Fibroblast of lung (primary cell): ENCODE results near the gene CLDN9. TPM values are rescaled to one million over a fixed set of nuclear protein-coding genes. Genes with fewer than 3 reads are reported as not detected.

Experiments
- DNase-seq, 2 donors: peaks; one replicate each; pipeline versions ENCODE4 v3.0.0 to v3.0.0-alpha.2; 2010; ENCODE audit warnings: low read depth in 2 of 2
- H2AFZ ChIP-seq: 2 replicates; pipeline ENCODE4 v1.5.1; 2012; ENCODE audit warnings: low read length, control low read depth, inconsistent platforms
- H3K27ac ChIP-seq: 2 replicates; pipeline ENCODE4 v1.5.1; 2011; ENCODE audit warnings: low read length, control low read depth; ENCODE audit not compliant: insufficient read depth
- H3K27me3 ChIP-seq: 2 replicates; pipeline ENCODE4 v1.5.1; 2011; ENCODE audit warnings: mild to moderate bottlenecking, low read length; ENCODE audit not compliant: control insufficient read depth, insufficient read depth
- H3K36me3 ChIP-seq: 2 replicates; pipeline ENCODE4 v1.5.1; 2011; ENCODE audit warnings: low read length; ENCODE audit not compliant: control insufficient read depth, insufficient read depth
- H3K4me1 ChIP-seq: 2 replicates; pipeline ENCODE4 v1.5.1; 2011; ENCODE audit warnings: low read length; ENCODE audit not compliant: control insufficient read depth, insufficient read depth; ENCODE audit errors: extremely low read depth
- H3K4me2 ChIP-seq: 2 replicates; pipeline ENCODE4 v1.5.1; 2011; ENCODE audit warnings: low read length, control low read depth; ENCODE audit not compliant: insufficient read depth; ENCODE audit errors: extremely low read depth
- H3K4me3 ChIP-seq, 4 experiments: fragments of 200-600 bp in 1 of 4; sonication (generic) in 1 of 4; replicated peaks in 1 of 4; 2 replicates each; pipeline ENCODE4 v1.5.1; 2011 to 2016; ENCODE audit warnings: low read length in 4 of 4, low read depth in 3 of 4, mild to moderate bottlenecking in 3 of 4, control low read depth in 2 of 4, inconsistent platforms in 1 of 4, mixed read lengths in 1 of 4; ENCODE audit not compliant: insufficient read depth in 1 of 4; ENCODE audit errors: control extremely low read depth in 1 of 4
- H3K79me2 ChIP-seq: 2 replicates; pipeline ENCODE4 v1.5.1; 2012; ENCODE audit warnings: mild to moderate bottlenecking, low read length, inconsistent platforms; ENCODE audit not compliant: control insufficient read depth, insufficient read depth
- H3K9ac ChIP-seq: 2 replicates; pipeline ENCODE4 v1.5.1; 2011; ENCODE audit warnings: mild to moderate bottlenecking, low read length, control low read depth; ENCODE audit not compliant: insufficient read depth
- H3K9me3 ChIP-seq: 2 replicates; pipeline ENCODE4 v1.5.1; 2012; ENCODE audit warnings: low read depth, low read length; ENCODE audit not compliant: control insufficient read depth, insufficient read depth
- H4K20me1 ChIP-seq: 2 replicates; pipeline ENCODE4 v1.5.1; 2011; ENCODE audit warnings: low read length; ENCODE audit not compliant: control insufficient read depth, insufficient read depth; ENCODE audit errors: extremely low read depth
- CTCF ChIP-seq, 2 donors: IDR thresholded peaks in 1 of 2; conservative IDR thresholded peaks in 1 of 2; 1 replicate in 1 of 2; 2 replicates in 1 of 2; pipeline ENCODE4 v1.5.1; 2011 to 2012; ENCODE audit warnings: low read length in 2 of 2, control low read depth in 1 of 2, inconsistent platforms in 1 of 2, low read depth in 1 of 2, mild to moderate bottlenecking in 1 of 2
- EZH2 ChIP-seq: IDR thresholded peaks from 2 replicates; pipeline ENCODE4 v1.5.1; 2012; ENCODE audit warnings: low read length, control low read depth, mild to moderate bottlenecking; ENCODE audit errors: missing control alignments
- polyA plus RNA-seq, 2 donors: library from polyadenylated mRNA; depleted of rRNA in 1 of 2; stranded (reverse) in 1 of 2; unstranded in 1 of 2; fragments of >200 nt; gene quantifications; 2 replicates each; pipeline ENCODE4 v1.2.1, GENCODE V29; 2011 to 2012; ENCODE audit warnings: missing spikeins in 1 of 2
- total RNA-seq: library from RNA; depleted of rRNA; stranded (reverse); fragments of >200 nt; gene quantifications from 2 replicates; pipeline ENCODE4 v1.2.1, GENCODE V29; 2014

CLDN9 gene
- total and polyA plus RNA-seq, 2 donors (not counting 1 experiment from before 2014, with no cell fraction given), result not detected

- H3K4me1 ChIP-seq, result no peaks in the 10 kb centered on the region
- no peak for DNase-seq
- no peak overlapping the region for H2AFZ ChIP-seq
- H3K9ac ChIP-seq, result no peak overlapping the region
- no peaks in the 10 kb centered on the region for H3K9me3 ChIP-seq
- no peak overlapping the region for H3K4me2 ChIP-seq
- peaks cover 15% of the 10 kb centered on the region for H3K27me3 ChIP-seq
- no peak overlapping the region for H3K27ac ChIP-seq
- H4K20me1 ChIP-seq, result no peaks in the 10 kb centered on the region
- no peak overlapping the region for H3K4me3 ChIP-seq
- H3K36me3 ChIP-seq, result peaks cover 6% of the 10 kb centered on the region
- TF ChIP-seq EZH2, result no peak
- TF ChIP-seq CTCF (conservative IDR thresholded peaks at IDR 0.05 in 1 of 2, IDR thresholded peaks at IDR 0.05 in 1 of 2; ENCODE audit: low read depth in 1 of 2, low read length in 2 of 2), result no peak
- H3K79me2 ChIP-seq, result no peaks in the 10 kb centered on the region
These were observed 4.6 kb downstream of the CLDN9 start for GRCh38 chr16:3017344-3017743.

GRCh38 chr16:3017794-3018506 is 5.2 kb downstream of the CLDN9 start, which contains the start of gene CLDN6:
Gene CLDN6 (minus strand): TSS chr16:3018183. CDS start chr16:3016021, 2,162 bp downstream.
- DNase-seq, result no peak
- Histone ChIP-seq H3K36me3 (peaks cover 11% of the 10 kb centered on the region), H3K79me2 (peaks cover 2% of the 10 kb centered on the region), H2AFZ (no peak within 1 kb of the TSS), H3K27ac (no peak within 1 kb of the TSS), H4K20me1 (no peaks in the 10 kb centered on the region), H3K27me3 (peaks cover 11% of the 10 kb centered on the region), H3K4me2 (no peak within 1 kb of the TSS), H3K9ac (no peak within 1 kb of the TSS), H3K4me3 (no peak within 1 kb of the TSS), H3K4me1 (peaks cover 6% of the 10 kb centered on the region), H3K9me3 (no peaks in the 10 kb centered on the region)
- TF ChIP-seq CTCF (conservative IDR thresholded peaks at IDR 0.05 in 1 of 2, IDR thresholded peaks at IDR 0.05 in 1 of 2; ENCODE audit: low read depth in 1 of 2, low read length in 2 of 2), result peak; percentile 7 to 23
- TF ChIP-seq EZH2, result no peak

DNA sequence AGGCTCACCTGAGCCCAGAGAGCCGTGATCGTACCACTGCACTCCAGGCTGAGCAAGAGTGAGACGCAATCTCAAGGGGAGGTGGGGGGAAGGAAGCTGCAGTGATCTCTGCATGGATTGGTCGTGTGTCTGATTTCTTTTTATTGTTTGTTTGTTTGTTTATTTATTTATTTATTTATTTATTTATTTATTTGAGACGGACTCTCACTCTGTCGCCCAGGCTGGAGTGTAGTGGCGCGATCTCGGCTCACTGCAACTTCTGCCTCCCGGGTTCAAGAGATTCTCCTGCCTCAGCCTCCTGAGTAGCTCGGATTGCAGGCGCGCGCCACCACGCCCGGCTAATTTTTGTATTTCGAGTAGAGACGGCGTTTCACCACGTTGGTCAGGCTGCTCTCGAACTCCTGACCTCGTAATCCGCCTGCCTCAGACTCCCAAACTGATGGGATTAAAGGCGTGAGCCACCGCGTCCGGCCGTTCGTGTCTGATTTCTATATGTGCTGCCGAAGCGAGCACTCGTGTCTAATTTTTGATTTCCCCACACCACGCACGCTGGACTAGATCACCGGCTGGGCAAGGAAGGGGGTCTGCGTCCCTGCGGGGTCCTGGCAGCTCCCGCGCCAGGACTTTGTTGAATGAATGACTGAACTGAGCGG is 7.0 kb downstream of the CLDN9 start:
- H3K9me3 ChIP-seq, result no peaks in the 10 kb centered on the region
- H2AFZ ChIP-seq, result peak overlapping the region; percentile 52
- TF ChIP-seq EZH2 (no peak), CTCF (conservative IDR thresholded peaks at IDR 0.05 in 1 of 2, IDR thresholded peaks at IDR 0.05 in 1 of 2; ENCODE audit: low read depth in 1 of 2, low read length in 2 of 2) (no peak)
- DNase-seq, result no peak
- H4K20me1 ChIP-seq, result no peaks in the 10 kb centered on the region
- peak overlapping the region; percentile 79 for H3K4me2 ChIP-seq
- peak overlapping the region; percentile 99 for H3K27ac ChIP-seq
- peaks cover 2% of the 10 kb centered on the region for H3K79me2 ChIP-seq
- H3K4me3 ChIP-seq, result peak overlapping the region; percentile 37 to 96 (median 50)
- H3K4me1 ChIP-seq, result peaks cover 7% of the 10 kb centered on the region
- H3K27me3 ChIP-seq, result no peaks in the 10 kb centered on the region
- peaks cover 11% of the 10 kb centered on the region for H3K36me3 ChIP-seq
- H3K9ac ChIP-seq, result no peak overlapping the region
